Effector CD8-positive, alpha-beta T cell (primary cell): ENCODE measurements around the gene SARM1.

Source experiments
- DNase-seq: peaks from one replicate; lab custom pipeline; 2025; lab: John Stamatoyannopoulos, UW

Gene SARM1

DNA sequence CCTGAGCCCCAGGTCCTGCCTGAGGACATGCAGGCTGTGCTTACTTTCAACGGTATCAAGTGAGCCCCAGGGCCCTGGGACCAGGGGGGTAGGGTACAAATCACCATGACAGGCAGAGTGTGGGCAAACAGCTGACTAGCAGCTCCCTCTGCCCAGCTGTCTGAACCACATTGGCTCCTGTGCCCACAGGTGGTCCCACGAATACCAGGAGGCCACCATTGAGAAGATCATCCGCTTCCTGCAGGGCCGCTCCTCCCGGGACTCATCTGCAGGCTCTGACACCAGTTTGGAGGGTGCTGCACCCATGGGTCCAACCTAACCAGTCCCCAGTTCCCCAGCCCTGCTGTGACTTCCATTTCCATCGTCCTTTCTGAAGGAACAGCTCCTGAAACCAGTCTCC lies 24.5 kb downstream of the SARM1 start:
- DNase-seq: no peak

DNA sequence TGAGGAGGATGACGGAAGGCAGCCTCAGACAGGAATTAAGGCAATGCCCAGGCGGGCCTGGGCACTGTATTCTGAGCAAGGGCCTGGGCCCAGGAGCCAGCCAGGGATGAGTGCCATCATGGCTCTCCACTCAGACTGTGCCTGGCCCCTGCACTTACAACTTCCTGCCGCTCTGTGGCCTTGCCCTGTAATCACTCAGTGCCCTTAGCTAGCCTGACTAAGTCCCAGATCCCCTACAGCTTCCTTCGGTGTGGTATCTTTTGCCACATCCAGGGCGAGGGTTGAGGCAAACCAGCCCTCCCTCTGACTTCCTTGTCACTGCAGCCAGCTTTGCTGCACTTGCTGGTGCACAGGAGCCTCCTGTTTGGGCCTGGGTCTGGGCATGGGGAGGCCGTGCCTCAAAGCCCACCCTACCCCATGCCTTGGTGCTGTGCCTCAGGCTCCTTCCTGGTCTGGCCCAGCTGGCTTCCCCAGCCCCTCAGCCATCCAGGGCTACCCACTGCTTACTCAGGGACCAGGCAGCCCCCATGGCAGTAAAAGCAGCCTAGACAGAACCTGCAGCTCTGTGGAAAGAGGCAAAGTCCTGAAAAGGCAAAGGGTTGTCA lies 25.2 kb downstream of the SARM1 start:
- DNase-seq: no peak

GRCh38 chr17:28397275-28397674 lies 25.8 kb downstream of the SARM1 start:
- DNase-seq: no peak

DNA sequence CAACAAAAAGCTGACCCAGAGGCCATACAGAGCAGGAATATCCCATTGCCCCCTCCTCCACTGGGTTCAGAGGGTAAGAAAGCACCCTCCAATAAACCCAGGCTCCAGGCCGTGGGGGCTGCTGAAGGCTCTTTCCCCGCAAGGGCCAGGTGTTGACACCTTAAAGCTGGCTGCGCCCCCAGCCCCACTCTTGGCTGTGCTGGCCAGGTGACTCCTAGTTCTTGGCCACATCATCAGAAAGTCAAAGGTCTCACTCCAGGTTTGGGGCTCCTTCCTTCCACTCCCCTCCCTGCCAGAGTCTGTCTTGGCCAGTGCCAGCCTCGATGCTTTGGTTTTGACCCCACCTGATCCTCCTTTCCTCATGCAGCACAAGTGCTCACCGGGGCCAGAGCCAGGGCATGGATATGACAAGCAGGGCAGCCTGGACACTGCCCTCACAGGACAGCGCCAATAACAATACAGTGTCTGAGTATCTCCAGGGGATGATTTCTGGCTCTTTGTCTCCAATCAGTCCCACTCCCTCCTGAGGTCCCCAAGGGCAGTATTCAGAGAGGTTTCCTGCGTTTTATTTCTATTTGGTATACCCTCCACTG lies 26.3 kb downstream of the SARM1 start:
- no peak for DNase-seq

- DNase-seq: no peak
Measured at GRCh38 chr17:28398280-28398981, 26.9 kb downstream of the SARM1 start.

DNA sequence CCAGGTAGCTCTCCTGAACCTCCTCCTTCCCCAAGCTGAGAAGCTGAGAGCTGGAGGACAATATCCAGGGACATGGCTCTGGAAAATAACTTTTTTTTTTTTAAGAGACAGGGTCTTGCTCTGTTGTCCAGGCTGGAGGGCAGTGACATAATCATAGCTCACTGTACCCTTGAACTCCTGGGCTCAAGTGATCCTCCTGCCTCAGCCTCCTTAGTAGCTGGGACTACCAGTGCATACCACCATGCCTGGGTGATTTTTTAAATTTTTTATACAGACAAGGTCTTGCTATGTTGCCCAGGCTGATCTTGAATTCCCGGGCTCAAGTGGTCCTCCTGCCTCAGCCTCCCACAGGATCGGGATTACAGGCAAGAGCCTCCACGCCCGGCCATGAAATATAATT lies 28.3 kb downstream of the SARM1 start:
- DNase-seq: no peak

GRCh38 chr17:28402224-28402630 lies 30.7 kb downstream of the SARM1 start:
- DNase-seq: no peak

- DNase-seq: no peak
Measured at GRCh38 chr17:28402844-28403243, 31.4 kb downstream of the SARM1 start.

DNA sequence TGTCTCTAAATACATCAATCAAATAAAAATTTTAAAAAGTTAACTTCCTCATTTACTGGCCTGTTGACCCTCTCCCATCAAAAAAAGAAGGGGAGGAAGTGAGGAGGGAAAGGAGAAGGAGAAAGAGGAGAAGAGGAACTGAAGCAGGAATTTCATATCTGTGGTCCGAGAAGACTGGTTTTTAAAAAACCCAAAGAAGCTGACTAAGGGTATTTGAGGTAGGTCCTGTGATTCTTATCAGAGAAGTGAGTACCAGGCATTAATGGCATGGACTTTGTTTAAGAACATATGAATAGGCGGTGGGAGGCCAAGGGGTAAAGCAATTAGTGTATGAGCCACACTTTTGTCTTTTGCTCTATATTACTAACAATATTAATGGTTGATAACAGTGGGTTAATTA lies 32.5 kb downstream of the SARM1 start:
- DNase-seq: no peak

DNA sequence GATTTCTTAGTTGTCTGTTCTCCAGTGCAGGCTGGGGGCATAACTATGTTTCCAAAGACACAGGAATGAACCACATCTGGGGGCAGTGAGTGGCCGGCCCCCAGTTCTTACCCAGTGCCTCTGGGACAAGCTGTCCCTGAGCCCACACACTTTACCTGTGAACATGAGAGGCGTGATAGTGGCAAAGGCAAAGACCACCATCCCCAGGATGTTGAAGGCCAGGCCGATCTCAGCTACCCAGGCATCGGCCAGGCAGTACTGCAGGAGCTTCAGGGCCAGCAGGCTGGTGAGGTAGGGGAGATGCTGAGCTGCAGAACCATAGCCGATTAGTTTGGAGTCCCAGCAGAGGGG lies 32.9 kb downstream of the SARM1 start:
- no peak for DNase-seq

DNA sequence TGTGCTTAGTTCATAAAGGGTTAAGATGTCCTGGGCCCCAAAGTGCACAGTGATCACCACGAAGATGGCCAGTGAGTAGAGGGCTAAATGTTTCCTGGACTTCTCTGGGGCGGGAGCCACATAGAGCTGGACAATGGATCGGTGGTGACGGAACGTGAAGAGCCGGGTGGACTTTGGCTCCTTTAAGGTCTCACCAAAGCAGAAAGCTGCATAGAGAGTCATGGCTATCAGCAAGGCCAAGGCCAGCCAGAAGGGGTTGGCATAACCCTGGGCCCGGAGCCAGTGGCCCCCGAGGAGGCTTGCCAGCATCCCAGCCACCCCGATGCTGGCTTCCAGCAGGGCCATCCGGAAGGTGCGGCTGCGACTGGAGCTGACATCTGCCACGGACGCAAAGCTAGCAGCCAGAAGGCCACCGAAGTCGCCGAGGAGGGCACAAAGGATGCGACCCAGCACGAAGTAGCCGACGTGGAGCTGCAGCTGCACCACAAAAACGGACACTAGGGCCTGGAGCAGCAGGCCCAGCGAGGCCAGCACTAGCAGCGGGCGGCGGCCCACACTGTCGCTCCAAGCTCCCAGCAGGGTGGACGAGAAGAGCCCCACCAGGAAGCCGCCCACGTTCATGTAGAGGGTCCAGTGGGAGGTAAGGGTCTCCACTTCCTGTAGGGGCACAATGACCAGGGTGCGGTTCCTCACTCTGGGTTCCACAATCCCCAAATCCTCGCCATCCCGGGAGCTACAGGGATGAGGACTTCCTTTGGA lies 33.5 kb downstream of the SARM1 start:
- DNase-seq: no peak

DNA sequence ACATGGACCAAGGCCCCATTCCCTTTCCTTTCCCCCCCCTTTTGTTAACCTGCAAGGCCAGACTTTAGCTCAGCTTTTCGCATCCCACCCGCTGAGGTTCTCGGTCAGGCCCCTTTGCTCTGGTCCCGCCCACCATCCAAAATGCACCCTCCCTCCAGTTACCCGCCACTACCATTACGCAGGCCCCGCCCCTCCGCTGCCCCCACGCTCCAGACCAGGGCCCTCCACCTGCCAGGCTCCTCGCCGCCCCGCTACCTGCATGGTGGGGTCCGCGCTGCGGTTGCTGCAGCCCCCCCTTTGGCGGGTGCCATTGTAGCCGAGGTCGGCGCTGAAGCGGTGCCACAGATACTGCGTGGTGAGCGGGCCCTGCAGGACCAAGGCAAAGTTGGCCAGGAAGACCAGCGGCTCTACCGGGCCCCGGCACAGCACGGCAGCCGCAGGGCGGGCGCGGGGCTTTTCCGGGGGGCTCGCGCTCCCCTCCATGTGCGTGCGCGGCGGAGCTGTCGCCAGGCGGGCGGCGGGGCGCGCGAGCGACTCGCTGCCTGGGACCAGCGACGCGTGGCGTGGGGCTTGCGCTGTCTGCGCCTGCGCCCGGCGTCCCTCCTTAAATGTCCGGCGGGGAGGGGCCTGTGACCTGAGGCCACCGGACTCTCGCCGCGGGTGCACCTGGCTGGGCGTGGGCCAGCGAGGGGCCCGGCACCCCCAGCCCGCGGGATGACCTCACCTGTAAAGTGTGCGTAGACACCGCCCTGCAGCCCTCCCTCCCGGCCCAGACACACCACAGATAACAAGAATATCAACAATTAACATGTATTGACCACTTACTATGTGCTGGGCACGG lies 34.4 kb downstream of the SARM1 start, which contains the start of gene SLC46A1:
SLC46A1 (minus strand) TSS at position 581 of the 841 bp plus-strand sequence; CDS start at position 483, 98 bp downstream.
- DNase-seq: no peak

DNA sequence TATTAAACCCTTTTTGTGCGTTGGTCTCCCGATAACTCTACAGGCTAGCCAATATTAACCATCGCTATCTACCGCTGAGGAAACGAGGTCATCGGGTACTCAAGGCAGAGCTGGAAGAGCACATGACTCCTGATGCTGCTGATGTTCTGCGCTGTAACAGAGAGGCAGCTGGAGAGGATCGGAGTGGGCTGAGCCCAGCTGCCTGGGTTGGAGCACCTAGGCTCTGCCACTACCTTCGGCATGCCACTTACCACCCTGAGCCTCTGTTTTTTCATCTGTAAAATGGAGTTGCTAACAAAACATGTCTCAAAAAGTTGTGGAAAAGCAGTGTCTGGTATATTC lies 35.0 kb downstream of the SARM1 start:
- no peak for DNase-seq

DNA sequence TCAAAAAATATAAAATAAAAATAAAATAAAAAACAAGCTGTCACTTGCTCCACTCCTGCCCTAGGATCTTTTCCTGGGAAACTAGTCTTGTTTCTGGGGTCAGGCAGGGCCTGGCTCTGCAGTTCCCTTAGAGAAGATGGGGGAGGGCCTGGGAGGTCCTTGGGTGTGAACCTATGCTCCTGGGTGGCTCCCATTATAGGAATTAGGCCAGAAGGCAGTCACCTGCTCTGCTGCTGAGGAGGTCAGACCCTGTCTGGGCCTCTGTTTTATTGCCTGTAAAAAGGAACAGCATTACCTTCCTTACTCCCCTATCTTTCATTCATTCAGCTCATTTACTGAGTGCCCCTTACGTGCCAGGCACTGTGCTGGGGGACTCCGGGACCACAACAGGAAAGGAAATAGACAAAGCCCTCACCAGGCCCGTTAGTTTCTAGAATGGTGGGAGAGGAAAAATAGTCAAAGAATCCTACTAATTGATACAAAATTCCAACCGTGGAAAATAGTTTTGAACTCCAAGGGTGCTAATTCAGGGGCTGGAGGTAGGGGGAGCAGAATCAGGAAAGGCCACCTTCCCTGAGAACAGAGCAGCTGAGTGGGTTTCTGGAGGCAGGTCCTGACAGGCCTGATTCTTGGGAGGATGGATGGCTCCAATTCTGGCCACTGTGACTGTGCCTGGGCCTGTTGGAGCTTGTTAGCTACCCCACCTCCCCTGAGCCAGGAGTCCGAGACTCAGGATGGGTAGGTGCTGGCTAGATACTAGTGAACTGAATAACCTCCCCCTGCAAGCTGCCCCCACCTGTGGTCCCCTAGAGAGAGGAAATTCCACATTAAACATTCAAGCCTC lies 35.9 kb downstream of the SARM1 start:
- no peak for DNase-seq

GRCh38 chr17:28407974-28408306 lies 36.4 kb downstream of the SARM1 start:
- DNase-seq: no peak

DNA sequence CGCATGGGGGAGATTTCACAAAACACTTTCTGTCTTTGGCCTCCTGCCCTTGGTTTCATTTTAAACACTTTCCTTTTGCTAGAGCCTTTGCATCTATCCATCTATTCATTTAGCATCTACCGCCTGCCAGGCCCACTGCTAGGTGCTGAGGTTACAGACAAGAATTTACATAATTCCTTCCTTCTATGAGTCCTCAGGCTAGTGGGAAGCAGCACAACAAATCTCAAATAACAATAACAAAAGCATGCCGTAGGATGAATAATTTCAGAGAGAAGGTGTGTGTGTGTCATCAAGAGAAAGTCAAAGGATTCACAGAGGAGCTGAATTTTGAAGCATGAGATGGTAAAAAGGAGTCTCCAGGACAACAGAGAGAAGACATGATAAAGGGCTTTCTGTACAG lies 40.6 kb downstream of the SARM1 start:
- DNase-seq: no peak

- no peak for DNase-seq
Measured at GRCh38 chr17:28413804-28414203, 42.3 kb downstream of the SARM1 start.

DNA sequence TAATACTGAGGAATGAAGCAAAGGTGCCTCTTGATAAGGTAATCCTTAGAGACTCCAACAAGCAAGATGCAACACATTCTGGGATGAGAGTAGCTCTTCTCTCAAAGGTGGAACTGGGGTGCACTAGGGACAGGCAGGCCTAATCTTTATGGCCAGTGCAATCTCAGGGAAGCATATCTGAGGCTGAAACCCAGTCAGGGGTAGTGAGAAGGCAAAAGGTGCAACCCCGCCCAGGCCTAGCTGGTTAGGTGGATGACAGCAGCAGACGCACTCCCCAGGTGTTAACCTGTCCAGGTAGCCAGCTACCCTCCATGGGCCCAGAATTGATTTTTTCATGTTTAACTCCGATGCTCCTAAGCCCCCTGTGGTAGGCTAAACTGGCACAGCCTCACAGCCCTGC lies 44.4 kb downstream of the SARM1 start:
- no peak for DNase-seq

DNA sequence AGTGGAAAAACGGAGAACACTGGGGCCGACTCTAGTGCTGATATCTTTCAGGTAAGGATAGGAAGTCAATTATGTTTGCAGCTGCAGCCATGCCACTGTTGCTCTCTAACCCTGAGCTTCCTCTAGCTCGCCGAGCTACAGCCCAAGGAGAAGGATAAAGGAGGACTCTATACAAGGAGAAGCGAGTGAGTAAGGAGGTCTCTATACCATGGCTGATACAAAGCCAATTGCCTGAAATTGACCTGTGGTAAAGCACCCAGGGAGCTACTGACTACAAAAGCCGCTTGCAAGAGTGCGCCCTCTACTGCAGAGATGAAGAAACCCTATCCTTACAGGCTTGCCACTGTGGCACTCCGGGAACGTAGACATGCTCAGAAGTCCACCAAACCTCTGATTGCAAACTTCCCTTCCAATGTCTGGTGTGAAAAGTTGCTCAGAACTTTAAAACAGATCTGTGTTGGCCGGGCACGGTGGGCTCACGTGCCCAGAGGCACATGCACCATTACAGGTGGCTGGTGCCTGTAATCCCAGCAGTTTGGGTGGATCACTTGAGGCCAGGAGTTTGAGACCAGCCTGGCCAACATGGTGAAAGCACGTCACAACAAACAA lies 45.3 kb downstream of the SARM1 start:
- no peak for DNase-seq

GRCh38 chr17:28421787-28422305 lies 50.4 kb downstream of the SARM1 start:
- no peak for DNase-seq

- no peak for DNase-seq
Measured at GRCh38 chr17:28425206-28425605, 53.7 kb downstream of the SARM1 start.
